Measurements from ENCODE around the gene OR2V2. TPM values are rescaled to one million over a fixed set of nuclear protein-coding genes. Genes with fewer than 3 reads are reported as not detected.

Gene OR2V2
- total RNA-seq, 1 experiment from 2014 or later = not detected

DNA sequence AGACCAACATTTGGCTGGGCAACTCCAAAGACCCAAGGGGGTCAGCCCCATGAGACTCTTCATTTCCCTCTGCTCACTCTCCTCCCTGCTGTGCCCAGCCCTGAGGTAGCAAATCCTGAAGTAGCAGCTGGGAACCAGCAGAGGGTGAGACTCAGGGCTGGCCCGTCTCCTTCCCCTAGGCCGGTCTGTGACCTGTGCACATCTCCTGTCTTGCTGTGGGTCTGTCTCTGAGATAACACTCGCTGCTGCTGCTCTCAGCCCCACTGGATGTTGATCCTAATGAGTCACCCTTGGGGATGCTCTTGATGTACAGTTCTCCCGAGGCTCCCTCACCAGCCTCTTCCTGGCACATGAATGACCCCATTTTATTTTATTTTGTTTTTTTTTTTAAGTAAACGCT lies 9.1 kb upstream of the OR2V2 start:
- Histone ChIP-seq H3K4me3 (ENCODE audit: low read depth, low read length, poor library complexity, severe bottlenecking) (no peak overlapping the region), H3K9me3 (ENCODE audit: low read depth, low read length, poor library complexity, severe bottlenecking) (peaks cover 7% of the 10 kb centered on the region), H3K36me3 (ENCODE audit: insufficient read depth, low read length, poor library complexity, severe bottlenecking) (no peaks in the 10 kb centered on the region), H3K27me3 (replicated peaks; ENCODE audit: insufficient read depth, low read depth, low read length, poor library complexity) (peaks cover 24% of the 10 kb centered on the region), H3K4me1 (ENCODE audit: insufficient read depth, low read length, poor library complexity, severe bottlenecking) (no peaks in the 10 kb centered on the region), H3K27ac (ENCODE audit: low read depth, low read length, poor library complexity, severe bottlenecking) (no peak overlapping the region)
- no peak for DNase-seq (ENCODE audit: low spot score)
- TF ChIP-seq, protein P1, sequence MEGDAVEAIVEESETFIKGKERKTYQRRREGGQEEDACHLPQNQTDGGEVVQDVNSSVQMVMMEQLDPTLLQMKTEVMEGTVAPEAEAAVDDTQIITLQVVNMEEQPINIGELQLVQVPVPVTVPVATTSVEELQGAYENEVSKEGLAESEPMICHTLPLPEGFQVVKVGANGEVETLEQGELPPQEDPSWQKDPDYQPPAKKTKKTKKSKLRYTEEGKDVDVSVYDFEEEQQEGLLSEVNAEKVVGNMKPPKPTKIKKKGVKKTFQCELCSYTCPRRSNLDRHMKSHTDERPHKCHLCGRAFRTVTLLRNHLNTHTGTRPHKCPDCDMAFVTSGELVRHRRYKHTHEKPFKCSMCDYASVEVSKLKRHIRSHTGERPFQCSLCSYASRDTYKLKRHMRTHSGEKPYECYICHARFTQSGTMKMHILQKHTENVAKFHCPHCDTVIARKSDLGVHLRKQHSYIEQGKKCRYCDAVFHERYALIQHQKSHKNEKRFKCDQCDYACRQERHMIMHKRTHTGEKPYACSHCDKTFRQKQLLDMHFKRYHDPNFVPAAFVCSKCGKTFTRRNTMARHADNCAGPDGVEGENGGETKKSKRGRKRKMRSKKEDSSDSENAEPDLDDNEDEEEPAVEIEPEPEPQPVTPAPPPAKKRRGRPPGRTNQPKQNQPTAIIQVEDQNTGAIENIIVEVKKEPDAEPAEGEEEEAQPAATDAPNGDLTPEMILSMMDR (conservative IDR thresholded peaks at IDR 0.05; ENCODE audit: low read depth, low read length) = no peak
- no peak for TF ChIP-seq EZH2 (IDR thresholded peaks at IDR 0.05; ENCODE audit: borderline replicate concordance, low read depth, low read length, poor library complexity, severe bottlenecking)
- ChIA-PET CTCF (no interaction called here), POLR2A (ENCODE audit: low non-redundant PET) (no interaction called here)
- intact Hi-C loops (cut with micrococcal nuclease; ENCODE audit: unreplicated experiment) = no loop called here
- no TSS peak for BruUV-seq (replicated peaks)

DNA sequence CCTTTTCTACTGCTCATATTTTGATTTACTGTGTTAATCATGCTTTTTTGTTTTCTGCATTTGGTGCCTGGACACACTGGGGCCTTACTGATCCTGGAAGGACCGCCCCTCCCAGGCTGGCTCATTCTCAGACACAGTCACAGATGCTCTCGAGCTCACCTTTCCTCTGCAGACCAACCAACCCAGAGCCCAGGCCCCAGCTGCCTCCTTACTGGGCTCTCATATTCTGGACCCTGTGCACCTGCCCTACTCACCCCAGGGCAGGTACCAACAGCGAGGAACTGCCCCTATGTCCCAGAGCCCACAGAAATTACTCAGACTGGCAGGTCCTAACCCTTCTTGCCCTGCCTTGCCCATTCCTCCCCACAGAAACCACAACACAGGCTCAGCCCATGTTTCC lies 6.6 kb upstream of the OR2V2 start:
- POLR2A ChIA-PET (ENCODE audit: low non-redundant PET) = no interaction called here
- CTCF ChIA-PET = no interaction called here
- Histone ChIP-seq H3K4me3 (ENCODE audit: low read depth, low read length, poor library complexity, severe bottlenecking) (no peak overlapping the region), H3K27ac (ENCODE audit: low read depth, low read length, poor library complexity, severe bottlenecking) (no peak overlapping the region), H3K27me3 (replicated peaks; ENCODE audit: insufficient read depth, low read depth, low read length, poor library complexity) (peaks cover 26% of the 10 kb centered on the region), H3K36me3 (ENCODE audit: insufficient read depth, low read length, poor library complexity, severe bottlenecking) (no peaks in the 10 kb centered on the region), H3K9me3 (ENCODE audit: low read depth, low read length, poor library complexity, severe bottlenecking) (peaks cover 7% of the 10 kb centered on the region), H3K4me1 (ENCODE audit: insufficient read depth, low read length, poor library complexity, severe bottlenecking) (no peaks in the 10 kb centered on the region)
- intact Hi-C loops (cut with micrococcal nuclease; ENCODE audit: unreplicated experiment) = no loop called here
- DNase-seq (ENCODE audit: low spot score) = no peak
- BruUV-seq (replicated peaks) = no TSS peak
- TF ChIP-seq, protein P1 (conservative IDR thresholded peaks at IDR 0.05; ENCODE audit: low read depth, low read length) = no peak
- TF ChIP-seq EZH2 (IDR thresholded peaks at IDR 0.05; ENCODE audit: borderline replicate concordance, low read depth, low read length, poor library complexity, severe bottlenecking) = no peak

DNA sequence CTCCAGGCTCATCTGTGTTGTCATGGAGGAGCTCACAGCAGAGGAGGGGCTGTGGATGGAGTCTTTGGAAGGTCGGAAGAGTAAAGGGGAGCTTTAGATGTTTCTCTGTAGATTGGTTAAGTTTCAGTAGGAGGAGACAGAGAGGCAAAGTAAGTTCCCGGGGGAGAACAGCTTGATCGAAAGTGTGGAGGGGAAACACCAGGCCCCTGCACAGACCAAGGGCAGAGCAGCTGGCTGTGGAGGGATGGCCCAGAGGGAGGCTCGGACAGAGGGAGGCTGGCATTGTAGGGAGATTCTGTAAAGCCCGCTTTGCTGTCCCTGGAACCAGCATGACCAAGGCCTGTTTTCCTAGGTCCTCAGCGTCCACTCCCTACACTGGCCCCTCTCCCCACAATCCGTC lies 5.3 kb upstream of the OR2V2 start:
- peaks cover 27% of the 10 kb centered on the region for H3K27me3 ChIP-seq (replicated peaks; ENCODE audit: insufficient read depth, low read depth, low read length, poor library complexity)
- peaks cover 2% of the 10 kb centered on the region for H3K9me3 ChIP-seq (ENCODE audit: low read depth, low read length, poor library complexity, severe bottlenecking)
- no peak overlapping the region for H3K4me3 ChIP-seq (ENCODE audit: low read depth, low read length, poor library complexity, severe bottlenecking)
- H3K36me3 ChIP-seq (ENCODE audit: insufficient read depth, low read length, poor library complexity, severe bottlenecking) = no peaks in the 10 kb centered on the region
- TF ChIP-seq, protein P1 (conservative IDR thresholded peaks at IDR 0.05; ENCODE audit: low read depth, low read length) = no peak
- no peak for TF ChIP-seq EZH2 (IDR thresholded peaks at IDR 0.05; ENCODE audit: borderline replicate concordance, low read depth, low read length, poor library complexity, severe bottlenecking)
- intact Hi-C loops (cut with micrococcal nuclease; ENCODE audit: unreplicated experiment) = no loop called here
- no peak overlapping the region for H3K27ac ChIP-seq (ENCODE audit: low read depth, low read length, poor library complexity, severe bottlenecking)
- ChIA-PET POLR2A (ENCODE audit: low non-redundant PET) (no interaction called here), CTCF (no interaction called here)
- H3K4me1 ChIP-seq (ENCODE audit: insufficient read depth, low read length, poor library complexity, severe bottlenecking) = no peaks in the 10 kb centered on the region
- no peak for DNase-seq (ENCODE audit: low spot score)
- no TSS peak for BruUV-seq (replicated peaks)
